Loucy (cell line): ENCODE measurements around the gene VSIG2.

Experiments
- H2AFZ ChIP-seq: fragments of 200-600 bp; sonication (generic); 2 replicates; pipeline ENCODE4 v1.6.0; 2016; ENCODE audit warnings: antibody characterized with exemption, mild to moderate bottlenecking, low read length, moderate library complexity
- H3F3A ChIP-seq: fragments of 200-600 bp; 2 replicates; pipeline ENCODE4 v1.6.0; 2016; ENCODE audit warnings: antibody characterized with exemption, low read depth, mild to moderate bottlenecking
- H3K27me3 ChIP-seq: fragments of 200-600 bp; sonication (generic); 2 replicates; pipeline ENCODE4 v1.6.1; 2014; ENCODE audit warnings: low read length, mild to moderate bottlenecking; ENCODE audit not compliant: insufficient read depth, poor library complexity, severe bottlenecking
- H3K36me3 ChIP-seq: fragments of 200-600 bp; sonication (generic); 2 replicates; pipeline ENCODE4 v1.6.1; 2016; ENCODE audit warnings: low read length; ENCODE audit not compliant: insufficient read depth
- H3K4me1 ChIP-seq: fragments of 200-600 bp; sonication (generic); 2 replicates; pipeline ENCODE4 v1.5.1; 2014; ENCODE audit warnings: low read length, mild to moderate bottlenecking; ENCODE audit not compliant: insufficient read depth, poor library complexity, severe bottlenecking
- H3K4me2 ChIP-seq: fragments of 200-600 bp; sonication (generic); 2 replicates; pipeline ENCODE4 v1.6.0; 2014; ENCODE audit warnings: antibody characterized with exemption, low read length, low read depth, mild to moderate bottlenecking; ENCODE audit not compliant: poor library complexity, severe bottlenecking
- H3K4me3 ChIP-seq: fragments of 200-600 bp; sonication (generic); 2 replicates; pipeline ENCODE4 v1.5.1; 2014; ENCODE audit warnings: low read length, mild to moderate bottlenecking, mixed read lengths; ENCODE audit not compliant: poor library complexity, severe bottlenecking
- H3K79me2 ChIP-seq: fragments of 200-600 bp; sonication (generic); 2 replicates; pipeline ENCODE4 v1.6.1; 2014; ENCODE audit warnings: low read length; ENCODE audit not compliant: insufficient read depth
- H3K9ac ChIP-seq: fragments of 200-600 bp; sonication (generic); 2 replicates; pipeline ENCODE4 v1.6.0; 2014; ENCODE audit warnings: mild to moderate bottlenecking, low read depth, low read length, moderate library complexity; ENCODE audit not compliant: poor library complexity, severe bottlenecking
- H3K9me2 ChIP-seq: fragments of 200-600 bp; sonication (generic); replicated peaks from 2 replicates; pipeline ENCODE4 v1.6.1; 2016; ENCODE audit warnings: low read depth, low read length, mixed read lengths
- H3K9me3 ChIP-seq: fragments of 200-600 bp; sonication (generic); 2 replicates; pipeline ENCODE4 v1.6.1; 2014; ENCODE audit warnings: mild to moderate bottlenecking, antibody characterized with exemption, low read length, low read depth; ENCODE audit not compliant: insufficient read depth
- H4K20me1 ChIP-seq: fragments of 200-600 bp; sonication (generic); 2 replicates; pipeline ENCODE4 v1.6.0; 2014; ENCODE audit warnings: antibody characterized with exemption, low read length, mild to moderate bottlenecking; ENCODE audit not compliant: insufficient read depth, poor library complexity, severe bottlenecking
- EZH2phosphoT487 ChIP-seq: fragments of 200-600 bp; IDR thresholded peaks from 2 replicates; pipeline ENCODE4 v1.6.1; 2018; ENCODE audit warnings: antibody characterized with exemption, mild to moderate bottlenecking, moderate library complexity, borderline replicate concordance
- TF ChIP-seq, protein P1 (sequence below): fragments of 200-600 bp; sonication (generic); conservative IDR thresholded peaks from 2 replicates; pipeline ENCODE4 v1.5.1; 2014; ENCODE audit warnings: mild to moderate bottlenecking, antibody characterized with exemption, low read length

Gene VSIG2

DNA sequence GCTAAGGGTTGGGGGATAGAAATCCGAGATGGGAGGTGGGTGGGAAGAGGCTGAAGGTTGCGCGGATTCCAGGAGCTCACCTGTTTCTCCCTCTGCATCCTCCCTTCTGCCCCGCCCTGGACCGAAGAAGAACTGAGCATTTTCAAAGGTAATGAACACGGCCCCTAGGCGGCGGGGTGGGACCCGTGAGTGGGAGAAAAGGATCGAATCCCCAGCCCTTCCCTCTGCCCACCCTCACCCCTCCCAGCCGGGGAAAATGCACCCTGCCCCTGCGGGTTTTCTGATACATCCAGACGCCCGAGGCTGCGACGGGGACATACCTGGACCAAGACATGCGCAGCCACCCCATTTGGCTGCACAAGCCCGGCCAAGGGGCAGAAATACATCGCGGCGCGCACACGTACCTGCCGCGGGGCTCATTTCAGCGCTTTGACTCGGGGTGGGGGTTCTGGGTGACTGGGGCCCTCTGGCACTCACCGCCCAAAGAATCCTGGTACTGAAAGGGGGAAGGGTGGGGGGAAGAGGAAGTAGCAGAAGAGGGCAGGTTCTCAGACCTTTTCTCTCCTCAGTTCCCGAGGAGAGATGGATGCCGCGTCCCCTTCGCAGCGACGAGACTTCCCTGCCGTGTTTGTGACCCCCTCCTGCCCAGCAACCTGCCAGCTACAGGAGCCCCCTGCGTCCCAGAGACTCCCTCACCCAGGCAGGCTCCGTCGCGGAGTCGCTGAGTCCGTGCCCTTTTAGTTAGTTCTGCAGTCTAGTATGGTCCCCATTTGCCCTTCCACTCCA lies 6.0 kb downstream of the VSIG2 start:
- Histone ChIP-seq H3K4me1 (peaks cover 9% of the 10 kb centered on the region), H4K20me1 (no peaks in the 10 kb centered on the region), H3K9me3 (no peaks in the 10 kb centered on the region), H3K36me3 (no peaks in the 10 kb centered on the region), H3F3A (no peaks in the 10 kb centered on the region), H3K79me2 (no peaks in the 10 kb centered on the region), H2AFZ (no peak overlapping the region), H3K9me2 (no peaks in the 10 kb centered on the region), H3K9ac (no peak overlapping the region), H3K27me3 (no peaks in the 10 kb centered on the region), H3K4me2 (no peak overlapping the region), H3K4me3 (no peak overlapping the region)
- TF ChIP-seq, protein P1, sequence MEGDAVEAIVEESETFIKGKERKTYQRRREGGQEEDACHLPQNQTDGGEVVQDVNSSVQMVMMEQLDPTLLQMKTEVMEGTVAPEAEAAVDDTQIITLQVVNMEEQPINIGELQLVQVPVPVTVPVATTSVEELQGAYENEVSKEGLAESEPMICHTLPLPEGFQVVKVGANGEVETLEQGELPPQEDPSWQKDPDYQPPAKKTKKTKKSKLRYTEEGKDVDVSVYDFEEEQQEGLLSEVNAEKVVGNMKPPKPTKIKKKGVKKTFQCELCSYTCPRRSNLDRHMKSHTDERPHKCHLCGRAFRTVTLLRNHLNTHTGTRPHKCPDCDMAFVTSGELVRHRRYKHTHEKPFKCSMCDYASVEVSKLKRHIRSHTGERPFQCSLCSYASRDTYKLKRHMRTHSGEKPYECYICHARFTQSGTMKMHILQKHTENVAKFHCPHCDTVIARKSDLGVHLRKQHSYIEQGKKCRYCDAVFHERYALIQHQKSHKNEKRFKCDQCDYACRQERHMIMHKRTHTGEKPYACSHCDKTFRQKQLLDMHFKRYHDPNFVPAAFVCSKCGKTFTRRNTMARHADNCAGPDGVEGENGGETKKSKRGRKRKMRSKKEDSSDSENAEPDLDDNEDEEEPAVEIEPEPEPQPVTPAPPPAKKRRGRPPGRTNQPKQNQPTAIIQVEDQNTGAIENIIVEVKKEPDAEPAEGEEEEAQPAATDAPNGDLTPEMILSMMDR, result no peak
- no peak for TF ChIP-seq EZH2phosphoT487

DNA sequence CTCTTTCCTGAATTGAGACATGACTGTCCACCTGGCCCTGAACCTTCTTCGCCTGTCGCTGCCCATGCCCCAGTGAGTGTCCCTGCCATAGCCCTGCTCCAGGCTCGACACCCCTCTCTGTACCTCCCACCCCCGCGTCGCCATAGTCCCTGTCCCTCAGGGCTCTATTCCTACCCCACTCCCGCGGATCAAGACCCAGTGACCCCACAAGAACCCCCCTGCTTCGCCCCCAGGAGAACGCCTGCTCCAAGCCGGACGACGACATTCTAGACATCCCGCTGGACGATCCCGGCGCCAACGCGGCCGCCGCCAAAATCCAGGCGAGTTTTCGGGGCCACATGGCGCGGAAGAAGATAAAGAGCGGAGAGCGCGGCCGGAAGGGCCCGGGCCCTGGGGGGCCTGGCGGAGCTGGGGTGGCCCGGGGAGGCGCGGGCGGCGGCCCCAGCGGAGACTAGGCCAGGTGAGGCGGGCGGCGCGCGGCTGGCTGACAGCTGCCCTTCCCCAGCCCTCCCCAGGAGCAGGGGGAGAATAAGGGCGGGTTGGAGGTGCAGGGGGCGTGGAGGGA lies 6.7 kb downstream of the VSIG2 start:
- no peak overlapping the region for H3K4me2 ChIP-seq
- H3F3A ChIP-seq, result no peaks in the 10 kb centered on the region
- TF ChIP-seq, protein P1, result no peak
- TF ChIP-seq EZH2phosphoT487, result no peak
- H3K4me1 ChIP-seq, result peaks cover 11% of the 10 kb centered on the region
- no peaks in the 10 kb centered on the region for H3K9me2 ChIP-seq
- no peaks in the 10 kb centered on the region for H3K9me3 ChIP-seq
- no peaks in the 10 kb centered on the region for H3K27me3 ChIP-seq
- H3K36me3 ChIP-seq, result no peaks in the 10 kb centered on the region
- H3K79me2 ChIP-seq, result no peaks in the 10 kb centered on the region
- H3K9ac ChIP-seq, result no peak overlapping the region
- H3K4me3 ChIP-seq, result no peak overlapping the region
- H4K20me1 ChIP-seq, result peaks cover 3% of the 10 kb centered on the region
- no peak overlapping the region for H2AFZ ChIP-seq

DNA sequence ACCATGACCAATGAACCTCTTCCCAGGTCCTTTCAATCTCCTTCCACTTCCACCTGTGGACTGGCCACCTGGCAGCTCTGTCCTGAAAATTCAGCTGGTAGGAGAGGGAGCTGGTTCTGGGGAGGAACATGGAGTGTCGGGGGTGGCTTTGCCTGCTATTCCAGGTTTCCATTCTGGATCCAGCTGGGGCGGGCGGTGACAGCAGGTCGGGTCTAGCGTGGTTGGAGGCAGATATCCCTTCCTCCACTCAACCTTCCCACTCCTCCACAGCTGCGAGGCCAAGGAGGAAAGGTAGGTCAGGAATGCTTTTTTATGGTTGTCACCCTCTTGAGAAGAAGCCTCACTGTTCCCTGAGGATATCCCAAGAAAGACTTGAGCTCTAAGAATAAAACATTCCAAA lies 9.0 kb downstream of the VSIG2 start:
- Histone ChIP-seq H2AFZ (no peak overlapping the region), H3F3A (no peaks in the 10 kb centered on the region), H3K4me3 (no peak overlapping the region), H3K9me2 (no peaks in the 10 kb centered on the region), H3K4me2 (no peak overlapping the region), H3K27me3 (no peaks in the 10 kb centered on the region), H3K4me1 (peaks cover 22% of the 10 kb centered on the region), H3K9me3 (no peaks in the 10 kb centered on the region), H3K36me3 (no peaks in the 10 kb centered on the region), H4K20me1 (peaks cover 3% of the 10 kb centered on the region), H3K79me2 (no peaks in the 10 kb centered on the region), H3K9ac (no peak overlapping the region)
- TF ChIP-seq, protein P1, result no peak
- TF ChIP-seq EZH2phosphoT487, result no peak
